ENCODE data around the gene SHOC1.
"Not testable (repeated sequence)": the region's sequence is repeated elsewhere in the genome, so short reads cannot be mapped to it uniquely, and the experiment has no call there.

Gene SHOC1

DNA sequence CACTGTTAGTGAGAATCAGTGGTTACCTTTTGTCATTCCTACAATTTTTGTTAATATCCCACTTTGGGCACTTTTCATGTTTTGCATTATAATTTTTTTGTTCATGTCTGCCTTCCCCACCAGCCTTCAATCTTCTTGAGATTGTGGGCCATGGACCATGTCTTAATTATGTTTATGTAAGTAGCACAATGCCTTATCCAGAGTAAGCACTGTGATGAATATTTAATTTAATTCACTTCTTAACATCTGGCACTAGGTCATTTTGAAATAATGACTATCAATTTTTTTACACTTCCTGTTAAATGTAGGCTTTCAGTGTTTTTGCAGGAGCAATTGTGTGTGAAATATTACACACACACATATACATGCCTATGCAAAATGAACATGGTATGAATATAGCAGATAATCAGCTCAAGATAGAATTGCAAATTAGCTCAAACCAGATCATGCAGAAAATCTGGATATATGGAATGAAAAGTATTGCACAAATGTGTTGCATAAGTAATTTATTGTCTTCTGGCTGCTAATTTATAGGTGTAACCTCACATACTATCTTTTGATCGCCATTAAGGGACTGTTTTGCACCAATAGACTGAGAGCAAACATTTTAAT, 5.3 kb upstream of the SHOC1 start:
- no peak for DNase-seq (ENCODE audit: low spot score)
- in situ Hi-C loops (cut with MboI; ENCODE audit: low pct_unique_long_range_greater_than_20kb, low sequenced_read_pairs, unreplicated experiment): no loop called here
- TF ChIP-seq, protein P1, sequence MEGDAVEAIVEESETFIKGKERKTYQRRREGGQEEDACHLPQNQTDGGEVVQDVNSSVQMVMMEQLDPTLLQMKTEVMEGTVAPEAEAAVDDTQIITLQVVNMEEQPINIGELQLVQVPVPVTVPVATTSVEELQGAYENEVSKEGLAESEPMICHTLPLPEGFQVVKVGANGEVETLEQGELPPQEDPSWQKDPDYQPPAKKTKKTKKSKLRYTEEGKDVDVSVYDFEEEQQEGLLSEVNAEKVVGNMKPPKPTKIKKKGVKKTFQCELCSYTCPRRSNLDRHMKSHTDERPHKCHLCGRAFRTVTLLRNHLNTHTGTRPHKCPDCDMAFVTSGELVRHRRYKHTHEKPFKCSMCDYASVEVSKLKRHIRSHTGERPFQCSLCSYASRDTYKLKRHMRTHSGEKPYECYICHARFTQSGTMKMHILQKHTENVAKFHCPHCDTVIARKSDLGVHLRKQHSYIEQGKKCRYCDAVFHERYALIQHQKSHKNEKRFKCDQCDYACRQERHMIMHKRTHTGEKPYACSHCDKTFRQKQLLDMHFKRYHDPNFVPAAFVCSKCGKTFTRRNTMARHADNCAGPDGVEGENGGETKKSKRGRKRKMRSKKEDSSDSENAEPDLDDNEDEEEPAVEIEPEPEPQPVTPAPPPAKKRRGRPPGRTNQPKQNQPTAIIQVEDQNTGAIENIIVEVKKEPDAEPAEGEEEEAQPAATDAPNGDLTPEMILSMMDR (IDR thresholded peaks at IDR 0.05; ENCODE audit: extremely low read depth, insufficient read depth, missing control alignments): no peak

DNA sequence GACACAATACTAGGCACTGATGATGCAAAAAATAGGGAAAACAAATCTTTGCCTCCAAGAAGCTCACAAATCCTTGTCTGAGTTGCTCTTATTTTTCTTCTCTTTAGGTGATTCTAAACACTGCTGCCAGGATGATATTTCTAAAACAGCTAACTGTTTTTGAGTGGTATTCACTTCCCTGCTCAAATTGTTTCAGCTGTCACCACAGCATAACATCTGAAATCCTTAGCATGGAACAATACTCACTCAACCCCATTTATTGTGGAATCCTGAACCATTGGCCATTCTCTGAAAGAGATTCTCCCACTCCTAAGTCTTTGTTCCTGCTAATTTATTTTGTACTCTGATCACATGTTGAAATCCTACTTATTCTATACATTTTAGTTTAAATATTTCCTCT, 4.8 kb upstream of the SHOC1 start:
- TF ChIP-seq, protein P1 (IDR thresholded peaks at IDR 0.05; ENCODE audit: extremely low read depth, insufficient read depth, missing control alignments): no peak
- in situ Hi-C loops (cut with MboI; ENCODE audit: low pct_unique_long_range_greater_than_20kb, low sequenced_read_pairs, unreplicated experiment): no loop called here
- no peak for DNase-seq (ENCODE audit: low spot score)

DNA sequence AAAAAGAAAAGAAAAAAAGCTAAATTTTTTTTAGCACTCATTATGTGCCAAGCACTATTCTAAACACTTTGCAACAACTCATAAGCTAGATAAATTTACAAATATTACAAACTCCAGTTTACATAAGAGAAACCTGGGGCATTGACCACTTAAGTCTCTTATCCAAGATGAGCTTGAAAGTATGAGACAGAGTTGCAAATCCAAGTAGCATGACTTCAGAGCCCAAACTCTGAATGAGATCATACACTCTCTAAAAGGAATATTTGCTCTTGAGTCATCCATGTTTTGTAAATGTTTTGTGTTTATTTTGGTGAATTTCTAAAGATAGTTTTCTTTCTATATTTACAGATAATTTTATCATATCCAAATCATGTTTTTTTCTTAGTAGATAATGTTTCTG, 4.0 kb upstream of the SHOC1 start:
- TF ChIP-seq, protein P1 (IDR thresholded peaks at IDR 0.05; ENCODE audit: extremely low read depth, insufficient read depth, missing control alignments): no peak
- DNase-seq (ENCODE audit: low spot score): no peak
- in situ Hi-C loops (cut with MboI; ENCODE audit: low pct_unique_long_range_greater_than_20kb, low sequenced_read_pairs, unreplicated experiment): no loop called here

DNA sequence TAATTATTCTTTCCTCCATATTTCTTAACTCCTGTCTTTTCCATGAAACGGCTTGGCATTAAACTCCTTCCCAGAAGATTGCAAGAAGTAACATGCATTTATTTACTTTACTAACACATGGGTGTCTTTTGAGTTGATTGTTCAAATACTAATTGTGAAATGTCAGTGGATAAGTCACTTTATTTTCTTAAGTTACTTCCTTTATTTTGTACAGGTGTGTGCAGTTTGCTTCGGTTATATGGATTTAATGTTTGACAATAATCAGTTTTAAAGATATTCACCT, 761 bp upstream of the SHOC1 start:
- in situ Hi-C loops (cut with MboI; ENCODE audit: low pct_unique_long_range_greater_than_20kb, low sequenced_read_pairs, unreplicated experiment): no loop called here
- no peak for DNase-seq (ENCODE audit: low spot score)
- TF ChIP-seq, protein P1 (IDR thresholded peaks at IDR 0.05; ENCODE audit: extremely low read depth, insufficient read depth, missing control alignments): no peak

DNA sequence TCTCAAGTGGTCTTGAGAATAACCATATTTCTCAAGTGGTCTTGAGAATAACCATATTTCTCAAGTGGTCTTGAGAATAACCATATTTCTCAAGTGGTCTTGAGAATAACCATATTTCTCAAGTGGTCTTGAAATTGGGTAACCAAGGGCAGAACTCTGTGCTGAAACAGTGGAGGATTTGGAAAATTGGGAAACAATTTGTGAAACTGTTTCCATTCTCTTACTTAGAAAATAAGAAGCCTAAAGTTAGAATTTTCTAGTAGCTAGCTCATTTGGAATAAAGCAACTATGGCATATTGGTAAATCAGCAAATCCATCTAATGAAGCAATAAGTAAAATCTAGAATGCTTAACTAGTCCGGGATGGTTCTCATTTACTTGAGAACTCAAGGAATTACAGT, 2.9 kb downstream of the SHOC1 start:
- in situ Hi-C loops (cut with MboI; ENCODE audit: low pct_unique_long_range_greater_than_20kb, low sequenced_read_pairs, unreplicated experiment); DNase-seq (ENCODE audit: low spot score): not testable (repeated sequence)

DNA sequence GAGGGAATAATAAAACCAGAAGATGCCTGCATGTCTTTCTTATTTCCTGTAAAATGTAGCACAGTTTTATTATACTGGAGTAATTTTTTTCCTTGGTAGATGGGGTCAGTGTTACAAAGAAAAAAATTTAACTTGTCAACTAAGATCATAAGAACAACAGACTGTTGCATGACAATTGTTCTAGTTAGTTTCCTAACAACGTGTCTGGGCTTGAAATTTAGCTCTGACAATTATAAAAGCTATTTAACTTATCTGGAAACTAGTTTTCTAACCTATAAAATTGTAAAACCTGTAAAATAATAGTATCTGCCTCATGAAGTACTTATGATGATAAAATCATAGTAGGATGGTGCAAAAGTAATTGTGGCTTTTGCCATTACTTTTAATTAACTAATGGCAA, 4.9 kb downstream of the SHOC1 start:
- TF ChIP-seq, protein P1 (IDR thresholded peaks at IDR 0.05; ENCODE audit: extremely low read depth, insufficient read depth, missing control alignments): no peak
- in situ Hi-C loops (cut with MboI; ENCODE audit: low pct_unique_long_range_greater_than_20kb, low sequenced_read_pairs, unreplicated experiment): no loop called here
- DNase-seq (ENCODE audit: low spot score): no peak

DNA sequence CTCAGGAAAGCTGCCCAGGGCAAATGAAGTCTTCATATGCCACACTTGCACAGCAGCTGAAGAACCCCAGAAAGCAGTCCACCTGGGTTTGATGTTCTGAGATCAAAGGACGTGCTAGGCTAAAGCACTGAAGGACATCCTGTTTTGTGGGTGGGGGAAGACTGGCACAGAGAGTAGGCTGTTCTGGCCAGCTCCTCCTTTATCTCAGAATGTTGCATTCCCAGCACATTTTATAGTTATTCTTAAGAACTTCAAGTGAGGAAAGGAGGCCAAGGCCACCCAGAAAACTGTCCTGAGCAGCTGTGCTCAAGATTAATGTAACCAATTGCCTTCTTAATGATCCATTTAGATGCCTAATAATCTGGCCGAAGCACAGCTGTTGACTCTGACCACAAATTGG, 10.9 kb downstream of the SHOC1 start:
- DNase-seq (ENCODE audit: low spot score): no peak
- in situ Hi-C loops (cut with MboI; ENCODE audit: low pct_unique_long_range_greater_than_20kb, low sequenced_read_pairs, unreplicated experiment): no loop called here
- TF ChIP-seq, protein P1 (IDR thresholded peaks at IDR 0.05; ENCODE audit: extremely low read depth, insufficient read depth, missing control alignments): no peak
